ENCODE results near the gene HNF1A. TPM values are rescaled to one million over a fixed set of nuclear protein-coding genes. Genes with fewer than 3 reads are reported as not detected.

The HNF1A gene
- total RNA-seq, 5 donors from 2014 or later (not counting 1 experiment from before 2014, with no cell fraction given): not detected

DNA sequence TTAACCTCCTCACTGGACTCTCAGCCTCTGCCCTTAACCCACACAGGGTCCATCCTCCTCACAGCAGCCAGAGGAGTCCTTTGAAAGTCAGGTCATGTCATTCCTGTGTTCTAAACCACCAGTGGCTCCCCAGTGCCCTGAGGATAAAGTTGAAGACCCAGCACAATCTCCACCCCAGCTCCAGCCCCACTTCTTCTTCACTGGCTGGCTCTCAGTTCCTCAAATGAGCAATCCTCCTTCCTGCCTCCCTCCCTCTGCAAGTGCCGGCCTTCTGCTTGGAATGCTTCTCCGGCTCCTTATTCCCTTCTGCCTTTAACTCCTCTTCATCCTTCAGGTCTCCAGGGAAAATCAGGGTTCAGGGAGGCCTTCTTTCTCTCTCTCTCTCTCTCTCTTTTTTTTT, 42.1 kb upstream of the HNF1A start:
- H3K4me3 Mint-ChIP-seq: no peak overlapping the region
- DNase-seq (peak in 1 of 35 experiments; percentile 9), ATAC-seq (replicated peaks in 1 of 4) (no peak)
- H3K4me1 ChIP-seq (ENCODE audit: control insufficient read depth in 1 of 2, extremely low read depth in 1 of 2, insufficient read depth in 2 of 2, low read length in 2 of 2): no peaks in the 10 kb centered on the region
- H3K27me3 ChIP-seq (replicated peaks in 1 of 2; ENCODE audit: control insufficient read depth in 2 of 2, extremely low read depth in 1 of 2, insufficient read depth in 2 of 2, low read length in 1 of 2): peaks cover 0 to 18% of the 10 kb centered on the region in 2 experiments
- no peaks in the 10 kb centered on the region for H3K4me1 Mint-ChIP-seq
- CTCF ChIA-PET: interaction anchor here in 1 of 2 donors (0.6 kb wide), 2 partner anchors 27 to 377 kb away, joined by 3 to 5 read pairs; no protein-coding TSS in a partner anchor
- H3K9me3 ChIP-seq: no peaks in the 10 kb centered on the region
- 39% methylated on average over 2 of the region's 2 CpGs for WGBS (ENCODE audit: insufficient coverage)
- H3K27me3 Mint-ChIP-seq: peaks cover 5 to 8% of the 10 kb centered on the region in 2 donors
- no peaks in the 10 kb centered on the region for H3K36me3 ChIP-seq (ENCODE audit: control insufficient read depth in 2 of 2, extremely low read depth in 1 of 2, insufficient read depth in 1 of 2, low read length in 1 of 2)
- no peak overlapping the region for H3K4me3 ChIP-seq (ENCODE audit: control insufficient read depth in 1 of 2, extremely low read depth in 1 of 2, low read length in 1 of 2)
- H3K27ac ChIP-seq (ENCODE audit: low read length): no peak overlapping the region
- no peaks in the 10 kb centered on the region for H3K36me3 Mint-ChIP-seq
- POLR2A ChIA-PET: no interaction called here
- no peaks in the 10 kb centered on the region for H3K9me3 Mint-ChIP-seq
- H3K27ac Mint-ChIP-seq: no peak overlapping the region

DNA sequence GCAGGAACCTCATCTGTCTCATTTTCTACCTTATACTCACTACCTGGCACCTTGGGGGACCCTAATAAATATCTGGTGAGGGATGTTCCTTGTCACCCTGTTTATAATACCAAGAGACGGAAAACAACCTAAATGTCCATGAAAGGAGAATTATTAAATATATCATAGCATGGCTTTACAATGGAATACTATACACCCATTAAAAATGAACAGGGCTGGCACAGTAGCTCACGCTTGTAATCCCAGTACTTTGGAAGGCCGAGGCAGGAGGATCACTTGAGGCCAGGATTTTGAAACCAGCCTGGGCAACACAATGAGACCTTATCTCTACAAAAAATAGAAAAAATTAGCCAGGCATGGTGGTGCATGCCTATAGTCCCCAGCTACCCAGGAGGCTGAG, 39.8 kb upstream of the HNF1A start:
- ChIA-PET POLR2A (no interaction called here), CTCF (interaction anchor here in 1 of 2 donors (1.2 kb wide), 1 partner anchor 33 kb away, joined by 4 read pairs; no protein-coding TSS in a partner anchor)
- Histone ChIP-seq H3K27ac (ENCODE audit: low read length) (no peak overlapping the region), H3K36me3 (ENCODE audit: control insufficient read depth in 2 of 2, extremely low read depth in 1 of 2, insufficient read depth in 1 of 2, low read length in 1 of 2) (no peaks in the 10 kb centered on the region), H3K4me3 (ENCODE audit: control insufficient read depth in 1 of 2, extremely low read depth in 1 of 2, low read length in 1 of 2) (no peak overlapping the region), H3K27me3 (replicated peaks in 1 of 2; ENCODE audit: control insufficient read depth in 2 of 2, extremely low read depth in 1 of 2, insufficient read depth in 2 of 2, low read length in 1 of 2) (peaks cover 0 to 18% of the 10 kb centered on the region in 2 experiments), H3K9me3 (no peaks in the 10 kb centered on the region), H3K4me1 (ENCODE audit: control insufficient read depth in 1 of 2, extremely low read depth in 1 of 2, insufficient read depth in 2 of 2, low read length in 2 of 2) (no peaks in the 10 kb centered on the region)
- H3K4me3 Mint-ChIP-seq: no peak overlapping the region
- H3K27me3 Mint-ChIP-seq: peaks cover 5 to 12% of the 10 kb centered on the region in 2 donors
- WGBS (ENCODE audit: insufficient coverage): no CpG with 5 or more reads among the region's 3 CpGs
- H3K36me3 Mint-ChIP-seq: no peaks in the 10 kb centered on the region
- ATAC-seq (replicated peaks in 1 of 4) (no peak), DNase-seq (no peak)
- H3K27ac Mint-ChIP-seq: no peak overlapping the region
- no peaks in the 10 kb centered on the region for H3K9me3 Mint-ChIP-seq
- H3K4me1 Mint-ChIP-seq: no peaks in the 10 kb centered on the region

DNA sequence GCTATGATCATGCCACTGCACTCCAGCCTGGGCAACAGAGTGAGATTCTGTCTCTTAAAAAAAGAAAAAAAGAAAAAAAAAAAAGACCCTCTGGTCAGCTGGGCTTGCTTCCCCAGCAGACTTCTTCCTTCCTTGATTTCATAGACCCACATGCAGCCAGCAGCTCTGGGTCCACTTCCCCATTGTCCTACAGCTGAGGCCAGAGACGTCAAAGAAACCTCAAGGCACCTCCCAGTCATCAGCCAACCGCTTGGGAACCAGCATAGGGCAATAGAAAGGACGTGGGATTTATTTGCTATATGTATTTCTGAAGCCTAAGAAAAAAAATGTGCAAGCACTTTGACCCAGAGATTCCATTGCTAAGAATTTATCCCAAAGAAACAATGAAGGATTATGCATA, 38.8 kb upstream of the HNF1A start:
- H3K36me3 Mint-ChIP-seq: no peaks in the 10 kb centered on the region
- H3K4me1 Mint-ChIP-seq: peaks cover 0 to under 1% (median under 1%) of the 10 kb centered on the region in 3 donors
- no peaks in the 10 kb centered on the region for H3K9me3 ChIP-seq
- ChIA-PET POLR2A (interaction anchor here in 1 of 2 donors (0.5 kb wide), 1 partner anchor 173 kb away, joined by 5 read pairs; no protein-coding TSS in a partner anchor), CTCF (interaction anchor here in 1 of 2 donors (0.6 to 0.7 kb wide), 4 partner anchors 41 to 554 kb away, joined by 3 to 6 read pairs (median 3); no protein-coding TSS in a partner anchor)
- DNase-seq: peak in 2 of 35 experiments; percentile 3 to 27
- H3K4me3 Mint-ChIP-seq: no peak overlapping the region
- H3K27me3 ChIP-seq (replicated peaks in 1 of 2; ENCODE audit: control insufficient read depth in 2 of 2, extremely low read depth in 1 of 2, insufficient read depth in 2 of 2, low read length in 1 of 2): peaks cover 0 to 18% of the 10 kb centered on the region in 2 experiments
- peaks cover 5 to 12% of the 10 kb centered on the region in 2 donors for H3K27me3 Mint-ChIP-seq
- H3K9me3 Mint-ChIP-seq: no peaks in the 10 kb centered on the region
- no peaks in the 10 kb centered on the region for H3K4me1 ChIP-seq (ENCODE audit: control insufficient read depth in 1 of 2, extremely low read depth in 1 of 2, insufficient read depth in 2 of 2, low read length in 2 of 2)
- no peak overlapping the region for H3K4me3 ChIP-seq (ENCODE audit: control insufficient read depth in 1 of 2, extremely low read depth in 1 of 2, low read length in 1 of 2)
- WGBS (ENCODE audit: insufficient coverage): no CpG with 5 or more reads among the region's 3 CpGs
- H3K27ac ChIP-seq (ENCODE audit: low read length): no peak overlapping the region
- H3K36me3 ChIP-seq (ENCODE audit: control insufficient read depth in 2 of 2, extremely low read depth in 1 of 2, insufficient read depth in 1 of 2, low read length in 1 of 2): no peaks in the 10 kb centered on the region
- ATAC-seq (replicated peaks in 1 of 4): no peak
- H3K27ac Mint-ChIP-seq: no peak overlapping the region

DNA sequence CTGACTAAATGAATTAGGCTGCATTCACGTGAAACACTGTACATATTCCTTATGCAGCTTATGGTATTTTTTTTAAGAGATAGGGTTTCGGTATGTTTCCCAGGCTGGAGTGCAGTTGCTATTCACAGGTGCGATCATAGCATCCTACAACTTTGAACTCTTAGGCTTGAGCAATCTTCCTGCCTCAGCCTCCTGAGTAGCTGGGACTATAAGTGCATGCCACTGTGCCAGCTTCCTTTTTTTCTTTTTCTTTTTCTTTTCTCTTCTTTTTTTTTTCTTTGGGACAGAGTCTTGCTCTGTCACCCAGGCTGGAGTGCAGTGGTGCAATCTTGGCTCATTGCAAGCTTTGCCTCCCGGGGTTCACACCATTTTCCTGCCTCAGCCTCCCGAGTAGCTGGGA, 38.3 kb upstream of the HNF1A start:
- no peak overlapping the region for H3K27ac ChIP-seq (ENCODE audit: low read length)
- H3K36me3 ChIP-seq (ENCODE audit: control insufficient read depth in 2 of 2, extremely low read depth in 1 of 2, insufficient read depth in 1 of 2, low read length in 1 of 2): no peaks in the 10 kb centered on the region
- no peak overlapping the region for H3K27ac Mint-ChIP-seq
- CTCF ChIA-PET: interaction anchor here in 1 of 2 donors (0.6 kb wide), 4 partner anchors 10 to 554 kb away, joined by 3 to 5 read pairs (median 3); no protein-coding TSS in a partner anchor
- DNase-seq: no peak
- ATAC-seq (replicated peaks in 1 of 4): no peak
- H3K27me3 ChIP-seq (replicated peaks in 1 of 2; ENCODE audit: control insufficient read depth in 2 of 2, extremely low read depth in 1 of 2, insufficient read depth in 2 of 2, low read length in 1 of 2): peaks cover 0 to 18% of the 10 kb centered on the region in 2 experiments
- no peaks in the 10 kb centered on the region for H3K9me3 ChIP-seq
- peaks cover 5 to 12% of the 10 kb centered on the region in 2 donors for H3K27me3 Mint-ChIP-seq
- no peak overlapping the region for H3K4me3 Mint-ChIP-seq
- H3K36me3 Mint-ChIP-seq: no peaks in the 10 kb centered on the region
- WGBS (ENCODE audit: insufficient coverage): 83% methylated on average over 3 of the region's 5 CpGs
- H3K4me3 ChIP-seq (ENCODE audit: control insufficient read depth in 1 of 2, extremely low read depth in 1 of 2, low read length in 1 of 2): no peak overlapping the region
- H3K4me1 Mint-ChIP-seq: peaks cover 0 to 2% (median 2%) of the 10 kb centered on the region in 3 donors
- H3K4me1 ChIP-seq (ENCODE audit: control insufficient read depth in 1 of 2, extremely low read depth in 1 of 2, insufficient read depth in 2 of 2, low read length in 2 of 2): no peaks in the 10 kb centered on the region
- POLR2A ChIA-PET: no interaction called here
- H3K9me3 Mint-ChIP-seq: no peaks in the 10 kb centered on the region

DNA sequence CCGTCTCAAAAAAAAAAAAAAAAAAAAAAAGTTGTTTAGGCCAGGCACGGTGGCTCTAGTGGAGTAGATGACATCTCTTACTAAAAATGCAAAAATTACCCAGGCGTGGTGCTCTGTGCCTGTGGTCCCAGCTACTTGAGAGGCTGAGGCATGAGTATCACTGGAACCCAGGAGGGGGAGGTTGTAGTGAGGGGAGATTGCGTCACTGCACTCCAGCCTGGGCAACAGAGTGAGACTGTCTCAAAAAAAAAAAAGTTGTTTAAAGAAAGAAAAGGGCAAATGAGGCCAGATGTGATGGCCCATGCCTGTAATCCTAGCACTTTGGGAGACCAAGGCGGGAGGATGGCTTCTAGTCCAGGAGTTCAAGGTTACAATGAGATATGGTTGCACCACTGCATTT, 37.5 kb upstream of the HNF1A start:
- H3K4me1 Mint-ChIP-seq: peaks cover 0 to 2% (median 2%) of the 10 kb centered on the region in 3 donors
- H3K27me3 Mint-ChIP-seq: peaks cover 5 to 12% of the 10 kb centered on the region in 2 donors
- Histone ChIP-seq H3K4me1 (ENCODE audit: control insufficient read depth in 1 of 2, extremely low read depth in 1 of 2, insufficient read depth in 2 of 2, low read length in 2 of 2) (no peaks in the 10 kb centered on the region), H3K4me3 (ENCODE audit: control insufficient read depth in 1 of 2, extremely low read depth in 1 of 2, low read length in 1 of 2) (no peak overlapping the region), H3K9me3 (no peaks in the 10 kb centered on the region), H3K27me3 (replicated peaks in 1 of 2; ENCODE audit: control insufficient read depth in 2 of 2, extremely low read depth in 1 of 2, insufficient read depth in 2 of 2, low read length in 1 of 2) (peaks cover 0 to 18% of the 10 kb centered on the region in 2 experiments), H3K36me3 (ENCODE audit: control insufficient read depth in 2 of 2, extremely low read depth in 1 of 2, insufficient read depth in 1 of 2, low read length in 1 of 2) (no peaks in the 10 kb centered on the region), H3K27ac (ENCODE audit: low read length) (no peak overlapping the region)
- DNase-seq (no peak), ATAC-seq (replicated peaks in 1 of 4) (no peak)
- CTCF ChIA-PET: interaction anchor here in 1 of 2 donors (0.6 to 1.0 kb wide), 2 partner anchors 10 to 31 kb away, joined by 4 to 5 read pairs; no protein-coding TSS in a partner anchor
- no peak overlapping the region for H3K4me3 Mint-ChIP-seq
- 100% methylated on average over 2 of the region's 5 CpGs for whole genome bisulfite sequencing (ENCODE audit: insufficient coverage)
- H3K27ac Mint-ChIP-seq: no peak overlapping the region
- H3K9me3 Mint-ChIP-seq: no peaks in the 10 kb centered on the region
- no peaks in the 10 kb centered on the region for H3K36me3 Mint-ChIP-seq
- POLR2A ChIA-PET: no interaction called here

DNA sequence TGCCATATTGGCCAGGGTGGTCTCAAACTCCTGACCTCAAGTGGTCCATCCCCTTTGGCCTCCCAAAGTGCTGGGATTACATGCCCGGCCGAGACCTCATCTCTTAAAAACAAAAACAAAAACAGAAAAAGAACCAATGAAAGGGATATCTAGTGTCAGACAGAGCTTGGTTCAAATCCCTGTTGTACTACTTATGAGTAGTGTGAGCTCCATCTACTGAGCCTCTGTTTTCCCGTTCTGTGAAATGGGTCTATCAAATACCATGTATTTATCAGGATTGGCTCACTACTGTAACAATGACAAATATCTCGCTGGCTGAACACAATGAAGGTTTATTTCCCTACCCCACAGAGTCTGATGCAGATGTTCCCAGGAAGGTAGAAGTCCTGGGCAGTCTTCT, 36.9 kb upstream of the HNF1A start:
- Mint-ChIP-seq H3K27ac (no peak overlapping the region), H3K27me3 (peaks cover 5 to 12% of the 10 kb centered on the region in 2 donors), H3K36me3 (no peaks in the 10 kb centered on the region), H3K9me3 (no peaks in the 10 kb centered on the region), H3K4me3 (no peak overlapping the region), H3K4me1 (peaks cover 0 to 2% (median 2%) of the 10 kb centered on the region in 3 donors)
- DNase-seq (no peak), ATAC-seq (replicated peaks in 1 of 4) (no peak)
- H3K4me1 ChIP-seq (ENCODE audit: control insufficient read depth in 1 of 2, extremely low read depth in 1 of 2, insufficient read depth in 2 of 2, low read length in 2 of 2): no peaks in the 10 kb centered on the region
- H3K27me3 ChIP-seq (replicated peaks in 1 of 2; ENCODE audit: control insufficient read depth in 2 of 2, extremely low read depth in 1 of 2, insufficient read depth in 2 of 2, low read length in 1 of 2): peaks cover 0 to 18% of the 10 kb centered on the region in 2 experiments
- POLR2A ChIA-PET: no interaction called here
- no peak overlapping the region for H3K27ac ChIP-seq (ENCODE audit: low read length)
- no peaks in the 10 kb centered on the region for H3K36me3 ChIP-seq (ENCODE audit: control insufficient read depth in 2 of 2, extremely low read depth in 1 of 2, insufficient read depth in 1 of 2, low read length in 1 of 2)
- no CpG with 5 or more reads among the region's 4 CpGs for WGBS (ENCODE audit: insufficient coverage)
- no peaks in the 10 kb centered on the region for H3K9me3 ChIP-seq
- CTCF ChIA-PET: interaction anchor here in 1 of 2 donors (1.0 kb wide), 1 partner anchor 30 kb away, joined by 4 read pairs; no protein-coding TSS in a partner anchor
- H3K4me3 ChIP-seq (ENCODE audit: control insufficient read depth in 1 of 2, extremely low read depth in 1 of 2, low read length in 1 of 2): no peak overlapping the region
